Activated naive CD4-positive, alpha-beta T cell treated with Interleukin-2 at 50 U/mL for 16 hours (primary cell): ENCODE data around the gene ZNF438.
"Not testable (repeated sequence)": the region's sequence is repeated elsewhere in the genome, so short reads cannot be mapped to it uniquely, and the experiment has no call there.

Experiments
- DNase-seq: peaks from one replicate; pipeline ENCODE4 v3.0.0-alpha.2; 2020

ZNF438 gene

GRCh38 chr10:30821261-30821993, 210.2 kb downstream of the ZNF438 start:
- no peak for DNase-seq

- no peak for DNase-seq
Observed at GRCh38 chr10:30820261-30820991, 211.2 kb downstream of the ZNF438 start.

- no peak for DNase-seq
Observed at GRCh38 chr10:30819341-30820181, 212.1 kb downstream of the ZNF438 start.

GRCh38 chr10:30818854-30819253, 212.8 kb downstream of the ZNF438 start:
- DNase-seq = no peak

- no peak for DNase-seq
Observed at GRCh38 chr10:30818010-30818660, 213.5 kb downstream of the ZNF438 start.

- DNase-seq = no peak
Observed at GRCh38 chr10:30817541-30817940, 214.1 kb downstream of the ZNF438 start.

- DNase-seq = no peak
Observed at GRCh38 chr10:30816820-30817171, 214.9 kb downstream of the ZNF438 start.

GRCh38 chr10:30816159-30816819, 215.4 kb downstream of the ZNF438 start:
- no peak for DNase-seq

- no peak for DNase-seq
Observed at GRCh38 chr10:30813872-30814481, 217.7 kb downstream of the ZNF438 start.

GRCh38 chr10:30812018-30812851, 219.4 kb downstream of the ZNF438 start:
- DNase-seq = no peak

- no peak for DNase-seq
Observed at GRCh38 chr10:30811276-30812017, 220.2 kb downstream of the ZNF438 start.

- DNase-seq = no peak
Observed at GRCh38 chr10:30810416-30810815, 221.2 kb downstream of the ZNF438 start.

GRCh38 chr10:30806850-30807249, 224.8 kb downstream of the ZNF438 start:
- no peak for DNase-seq

GRCh38 chr10:30805061-30805460, 226.6 kb downstream of the ZNF438 start:
- no peak for DNase-seq

- DNase-seq = no peak
Observed at GRCh38 chr10:30804478-30805055, 227.1 kb downstream of the ZNF438 start.

GRCh38 chr10:30803892-30804322, 227.8 kb downstream of the ZNF438 start:
- no peak for DNase-seq

GRCh38 chr10:30803058-30803457, 228.6 kb downstream of the ZNF438 start:
- DNase-seq = no peak

GRCh38 chr10:30800368-30800767, 231.3 kb downstream of the ZNF438 start:
- no peak for DNase-seq

GRCh38 chr10:30798646-30799185, 232.9 kb downstream of the ZNF438 start:
- DNase-seq = no peak

- DNase-seq = not testable (repeated sequence)
Observed at GRCh38 chr10:30795024-30795423, 236.6 kb downstream of the ZNF438 start.
